Keratinocyte (primary cell): ENCODE results near the gene PAMR1. TPM values are rescaled to one million over a fixed set of nuclear protein-coding genes. Genes with fewer than 3 reads are reported as not detected.

Experiments
- DNase-seq: peaks from one replicate; pipeline ENCODE4 v3.0.0-alpha.2; 2011; ENCODE audit warnings: low read depth, missing footprints, low spot score
- FAIRE-seq: peaks from 2 replicates; lab custom pipeline; 2011; peaks lifted over from hg19 to GRCh38; lab: Jason Lieb, UNC
- H2AFZ ChIP-seq: 2 replicates; pipeline ENCODE4 v1.6.0; 2012; ENCODE audit warnings: low read length, control low read depth, inconsistent platforms; ENCODE audit not compliant: control insufficient read depth
- H3K27ac ChIP-seq: 2 replicates; pipeline ENCODE4 v1.5.1; 2011; ENCODE audit warnings: low read length; ENCODE audit not compliant: control insufficient read depth, insufficient read depth
- H3K27me3 ChIP-seq: 3 replicates; pipeline ENCODE4 v1.6.0; 2011; ENCODE audit warnings: low read length; ENCODE audit not compliant: control insufficient read depth, insufficient read depth; ENCODE audit errors: extremely low read depth
- H3K36me3 ChIP-seq, 2 experiments: 2 replicates in 1 of 2; 3 replicates in 1 of 2; pipeline ENCODE4 v1.5.1; 2011; ENCODE audit warnings: low read length in 2 of 2, mild to moderate bottlenecking in 1 of 2; ENCODE audit not compliant: control insufficient read depth in 2 of 2, insufficient read depth in 2 of 2; ENCODE audit errors: extremely low read depth in 1 of 2
- H3K4me1 ChIP-seq: 3 replicates; pipeline ENCODE4 v1.5.1; 2011; ENCODE audit warnings: low read length; ENCODE audit not compliant: control insufficient read depth, insufficient read depth; ENCODE audit errors: extremely low read depth
- H3K4me2 ChIP-seq: 3 replicates; pipeline ENCODE4 v1.6.0; 2011; ENCODE audit warnings: low read depth, low read length; ENCODE audit not compliant: control insufficient read depth, insufficient read depth; ENCODE audit errors: extremely low read depth
- H3K4me3 ChIP-seq, 3 experiments: fragments of 200-600 bp in 1 of 3; sonication (generic) in 1 of 3; 2 replicates in 2 of 3; 3 replicates in 1 of 3; pipeline ENCODE4 v1.5.1; 2011 to 2016; ENCODE audit warnings: low read length in 3 of 3, mild to moderate bottlenecking in 3 of 3, control low read depth in 2 of 3, inconsistent platforms in 1 of 3, low read depth in 1 of 3, mixed read lengths in 1 of 3, mixed run types in 1 of 3, moderate library complexity in 1 of 3; ENCODE audit not compliant: control insufficient read depth in 2 of 3, insufficient read depth in 2 of 3; ENCODE audit errors: extremely low read depth in 1 of 3
- H3K79me2 ChIP-seq: 2 replicates; pipeline ENCODE4 v1.6.0; 2012; ENCODE audit warnings: low read length; ENCODE audit not compliant: control insufficient read depth, insufficient read depth
- H3K9ac ChIP-seq: 3 replicates; pipeline ENCODE4 v1.6.0; 2011; ENCODE audit warnings: low read length; ENCODE audit not compliant: control insufficient read depth, insufficient read depth; ENCODE audit errors: extremely low read depth
- H3K9me1 ChIP-seq: 3 replicates; pipeline ENCODE4 v1.6.0; 2011; ENCODE audit warnings: low read length; ENCODE audit not compliant: control insufficient read depth, insufficient read depth; ENCODE audit errors: extremely low read depth
- H3K9me3 ChIP-seq: 2 replicates; pipeline ENCODE4 v1.5.1; 2012; ENCODE audit warnings: low read depth, low read length; ENCODE audit not compliant: control insufficient read depth
- H4K20me1 ChIP-seq: 3 replicates; pipeline ENCODE4 v1.6.0; 2011; ENCODE audit warnings: low read length; ENCODE audit not compliant: control insufficient read depth, insufficient read depth; ENCODE audit errors: extremely low read depth
- EZH2 ChIP-seq: IDR thresholded peaks from one replicate; pipeline ENCODE4 v1.6.1; 2012; ENCODE audit warnings: inconsistent platforms, mild to moderate bottlenecking, low read length, moderate library complexity
- dilution Hi-C: fragments of 300-500 bp; cut with MboI; formaldehyde crosslinking; loops from one replicate; pipeline ENCODE4 v1.7.0; 2020; ENCODE audit warnings: low sequenced_read_pairs; ENCODE audit not compliant: extremely low pct_ligation_motif_present
- polyA plus RNA-seq, 5 experiments: library from polyadenylated mRNA; depleted of rRNA in 3 of 5; stranded (reverse) in 3 of 5; stranded (forward) in 1 of 5; unstranded in 1 of 5; fragments of >200 nt; gene quantifications; 1 replicate in 1 of 5; 2 replicates in 3 of 5; 3 replicates in 1 of 5; pipeline versions ENCODE4 v1.2.1 to v1.2.3, GENCODE V29; 2011 to 2012; ENCODE audit warnings: missing spikeins in 2 of 5, low read depth in 1 of 5, low replicate concordance in 1 of 5
- TF ChIP-seq, protein P1 (sequence below), 3 experiments: IDR thresholded peaks in 1 of 3; conservative IDR thresholded peaks in 1 of 3; optimal IDR thresholded peaks in 1 of 3; 2 replicates in 2 of 3; 3 replicates in 1 of 3; pipeline versions ENCODE3 to v1.5.1; 2011; ENCODE audit warnings: low read length in 3 of 3, mild to moderate bottlenecking in 3 of 3, moderate library complexity in 2 of 3, control low read depth in 1 of 3, inconsistent platforms in 1 of 3; ENCODE audit not compliant: insufficient read depth in 2 of 3; ENCODE audit errors: extremely low read depth in 1 of 3

Gene PAMR1
- polyA plus RNA-seq, 1 donor (not counting 4 experiments of a cell fraction or from before 2014, with no cell fraction given): 4.1 TPM

DNA sequence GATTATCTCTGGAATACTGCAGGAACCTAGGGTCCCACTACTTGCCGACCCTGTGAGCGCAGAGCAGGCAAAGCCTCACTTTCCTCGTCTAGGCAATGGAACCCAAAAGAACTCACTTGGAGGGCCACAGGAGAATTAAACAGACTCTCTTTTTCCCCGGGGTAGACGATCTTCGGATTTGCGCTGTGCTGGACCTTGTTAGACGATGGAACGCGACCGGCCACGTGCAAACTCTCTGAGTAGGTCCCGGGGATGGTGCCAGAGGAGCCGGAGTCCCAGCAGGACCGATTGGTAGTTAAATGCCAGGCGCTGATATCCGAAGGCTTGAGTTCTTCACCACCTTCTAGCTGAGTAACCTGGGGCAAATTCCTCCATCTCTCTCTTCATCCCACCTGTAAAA is 105.0 kb downstream of the PAMR1 start:
- no peaks in the 10 kb centered on the region for H4K20me1 ChIP-seq
- TF ChIP-seq, protein P1, sequence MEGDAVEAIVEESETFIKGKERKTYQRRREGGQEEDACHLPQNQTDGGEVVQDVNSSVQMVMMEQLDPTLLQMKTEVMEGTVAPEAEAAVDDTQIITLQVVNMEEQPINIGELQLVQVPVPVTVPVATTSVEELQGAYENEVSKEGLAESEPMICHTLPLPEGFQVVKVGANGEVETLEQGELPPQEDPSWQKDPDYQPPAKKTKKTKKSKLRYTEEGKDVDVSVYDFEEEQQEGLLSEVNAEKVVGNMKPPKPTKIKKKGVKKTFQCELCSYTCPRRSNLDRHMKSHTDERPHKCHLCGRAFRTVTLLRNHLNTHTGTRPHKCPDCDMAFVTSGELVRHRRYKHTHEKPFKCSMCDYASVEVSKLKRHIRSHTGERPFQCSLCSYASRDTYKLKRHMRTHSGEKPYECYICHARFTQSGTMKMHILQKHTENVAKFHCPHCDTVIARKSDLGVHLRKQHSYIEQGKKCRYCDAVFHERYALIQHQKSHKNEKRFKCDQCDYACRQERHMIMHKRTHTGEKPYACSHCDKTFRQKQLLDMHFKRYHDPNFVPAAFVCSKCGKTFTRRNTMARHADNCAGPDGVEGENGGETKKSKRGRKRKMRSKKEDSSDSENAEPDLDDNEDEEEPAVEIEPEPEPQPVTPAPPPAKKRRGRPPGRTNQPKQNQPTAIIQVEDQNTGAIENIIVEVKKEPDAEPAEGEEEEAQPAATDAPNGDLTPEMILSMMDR (optimal IDR thresholded peaks at IDR 0.05 in 1 of 3, IDR thresholded peaks at IDR 0.05 in 1 of 3, conservative IDR thresholded peaks at IDR 0.05 in 1 of 3; ENCODE audit: extremely low read depth in 1 of 3, insufficient read depth in 2 of 3, low read length in 3 of 3): no peak
- no peak for TF ChIP-seq EZH2
- no peak for DNase-seq
- no peaks in the 10 kb centered on the region for H3K36me3 ChIP-seq
- no peak overlapping the region for H3K27ac ChIP-seq
- no peak overlapping the region for H3K9ac ChIP-seq
- no peak for FAIRE-seq
- H3K4me1 ChIP-seq: no peaks in the 10 kb centered on the region
- dilution Hi-C loops: no loop called here
- H3K4me2 ChIP-seq: no peak overlapping the region
- H3K27me3 ChIP-seq: peaks cover 71% of the 10 kb centered on the region
- H3K79me2 ChIP-seq: no peaks in the 10 kb centered on the region
- no peak overlapping the region for H3K4me3 ChIP-seq
- H2AFZ ChIP-seq: no peak overlapping the region
- H3K9me3 ChIP-seq: no peaks in the 10 kb centered on the region
- no peaks in the 10 kb centered on the region for H3K9me1 ChIP-seq

DNA sequence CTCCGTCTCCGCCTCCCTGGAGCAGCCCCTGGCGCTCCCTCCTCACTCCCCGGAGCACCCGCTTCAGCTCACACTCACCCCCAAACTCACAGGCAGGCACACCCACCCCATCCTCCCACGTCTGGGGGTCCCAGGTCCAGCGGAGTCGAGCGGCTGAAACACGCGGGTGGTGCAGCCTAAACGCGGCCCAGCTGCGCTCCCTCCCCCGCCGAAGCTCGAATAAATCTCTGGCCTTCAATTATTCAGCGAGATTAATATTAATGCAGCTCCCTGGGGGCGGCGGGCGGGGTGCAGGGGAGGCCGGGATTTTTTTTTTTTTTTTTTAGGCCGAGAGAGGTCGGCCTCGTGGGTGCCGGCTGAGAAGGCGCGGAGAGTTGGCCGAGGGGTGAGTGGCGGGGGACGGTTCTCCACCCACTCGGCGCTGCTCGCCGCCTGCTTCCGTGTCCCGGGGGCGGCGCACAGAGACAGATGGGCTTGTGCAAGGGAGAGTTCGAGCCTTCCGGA is 105.5 kb downstream of the PAMR1 start:
- Histone ChIP-seq H2AFZ (no peak overlapping the region), H3K79me2 (no peaks in the 10 kb centered on the region), H3K4me1 (no peaks in the 10 kb centered on the region), H4K20me1 (no peaks in the 10 kb centered on the region), H3K9me1 (no peaks in the 10 kb centered on the region), H3K4me3 (no peak overlapping the region), H3K27ac (no peak overlapping the region), H3K36me3 (no peaks in the 10 kb centered on the region), H3K9ac (no peak overlapping the region), H3K4me2 (no peak overlapping the region), H3K9me3 (no peaks in the 10 kb centered on the region), H3K27me3 (peaks cover 70% of the 10 kb centered on the region)
- TF ChIP-seq EZH2: no peak
- TF ChIP-seq, protein P1 (optimal IDR thresholded peaks at IDR 0.05 in 1 of 3, IDR thresholded peaks at IDR 0.05 in 1 of 3, conservative IDR thresholded peaks at IDR 0.05 in 1 of 3; ENCODE audit: extremely low read depth in 1 of 3, insufficient read depth in 2 of 3, low read length in 3 of 3): no peak
- FAIRE-seq (no peak), DNase-seq (no peak)
- dilution Hi-C loops: no loop called here
